HepG2 (cell line): ENCODE data around the gene CEBPB. TPM values are rescaled to one million over a fixed set of nuclear protein-coding genes. Genes with fewer than 3 reads are reported as not detected.

Experiments
- GMEB1 ChIP-seq: sonication (generic); formaldehyde crosslinking; IDR thresholded peaks from 2 replicates; pipeline ENCODE4 v1.5.1; 2020; ENCODE audit warnings: missing genetic modification reagents, mild to moderate bottlenecking, borderline replicate concordance
- HMG20A ChIP-seq: IDR thresholded peaks from 2 replicates; pipeline ENCODE4 v1.6.1; 2016; ENCODE audit warnings: borderline replicate concordance
- HMGXB4 ChIP-seq, 2 experiments: sonication (generic) in 1 of 2; formaldehyde crosslinking in 1 of 2; IDR thresholded peaks; 2 replicates each; pipeline versions ENCODE4 v1.4.0 to v1.6.1; 2018 to 2020; ENCODE audit warnings: missing genetic modification reagents in 2 of 2, borderline replicate concordance in 1 of 2, low read depth in 1 of 2, mild to moderate bottlenecking in 1 of 2, missing biosample characterization in 1 of 2
- HOXD1 ChIP-seq: sonication (generic); formaldehyde crosslinking; IDR thresholded peaks from 2 replicates; pipeline ENCODE4 v1.5.0; 2020; ENCODE audit warnings: missing genetic modification reagents
- NR2F1 ChIP-seq, 2 experiments: fragments of 450-650 bp in 1 of 2; formaldehyde crosslinking in 1 of 2; IDR thresholded peaks; 2 replicates each; pipeline versions ENCODE4 v1.5.0 to v1.6.1; 2016 to 2020; ENCODE audit warnings: mild to moderate bottlenecking in 1 of 2, missing compliant biosample characterization in 1 of 2, missing genetic modification reagents in 1 of 2, moderate library complexity in 1 of 2
- ZBTB44 ChIP-seq: sonication (generic); formaldehyde crosslinking; IDR thresholded peaks from 2 replicates; pipeline ENCODE4 v1.4.0; 2020; ENCODE audit warnings: missing genetic modification reagents
- ZFP62 ChIP-seq: sonication (generic); formaldehyde crosslinking; IDR thresholded peaks from 2 replicates; pipeline ENCODE4 v1.4.0; 2020; ENCODE audit warnings: missing genetic modification reagents
- ZNF205 ChIP-seq: IDR thresholded peaks from 2 replicates; pipeline ENCODE4 v1.6.1; 2018; ENCODE audit warnings: missing biosample characterization, missing genetic modification reagents
- ZNF281 ChIP-seq: sonication (generic); formaldehyde crosslinking; IDR thresholded peaks from 2 replicates; pipeline ENCODE4 v1.4.0; 2020; ENCODE audit warnings: missing genetic modification reagents, borderline replicate concordance
- ZNF639 ChIP-seq: conservative IDR thresholded peaks from 2 replicates; pipeline ENCODE4 v1.6.1; 2018; ENCODE audit warnings: missing genetic modification reagents
- ZNF772 ChIP-seq: sonication (generic); formaldehyde crosslinking; IDR thresholded peaks from 2 replicates; pipeline ENCODE4 v1.5.0; 2020; ENCODE audit warnings: mild to moderate bottlenecking, missing genetic modification reagents
- ZNF800 ChIP-seq: sonication (generic); formaldehyde crosslinking; IDR thresholded peaks from 2 replicates; pipeline ENCODE4 v1.4.0; 2020; ENCODE audit warnings: missing genetic modification reagents
- polyA plus RNA-seq, 8 experiments: library from polyadenylated mRNA; depleted of rRNA in 3 of 8; stranded (reverse) in 7 of 8; unstranded in 1 of 8; fragments of >200 nt; fragmentation: Illumina TruSeq in 4 of 8; extraction: Trizol in 4 of 8; gene quantifications; 2 replicates each; pipeline versions ENCODE4 v1.2.1 to v1.2.3, GENCODE V29; 2011 to 2016; ENCODE audit warnings: low read depth in 4 of 8, missing spikeins in 1 of 8, mixed read lengths in 1 of 8; ENCODE audit not compliant: insufficient read depth in 1 of 8
- total RNA-seq, 5 experiments: library from RNA; depleted of rRNA; stranded (reverse); fragments of >200 nt; fragmentation: Illumina TruSeq; extraction: Trizol; gene quantifications; 2 replicates each; pipeline ENCODE4 v1.2.3, GENCODE V29; 2016; ENCODE audit warnings: low read depth in 1 of 5

The CEBPB gene
- total and polyA plus RNA-seq, 2 of the 13 experiments (the other 11 are each of a cell fraction or from before 2014, with no cell fraction given), result 18.5 to 28.2 TPM

GRCh38 chr20:50191065-50191543 is 474 bp downstream of the CEBPB start (continued):
- 0 out of 2 replicates have a peak, but pooled peaks have one; percentile 8 for TF ChIP-seq HMG20A (CRISPR knock-in tag)
- TF ChIP-seq HOXD1 (CRISPR knock-in tag), result no peak
- no peak for TF ChIP-seq ZNF800 (CRISPR knock-in tag)
- TF ChIP-seq ZBTB44 (CRISPR knock-in tag), result no peak
- no peak for TF ChIP-seq NR2F1 (CRISPR knock-in tag; IDR thresholded peaks at IDR 0.05)
- no peak; the same call in 1 of the 2 replicates for TF ChIP-seq ZNF205 (CRISPR knock-in tag)
- TF ChIP-seq ZNF281 (CRISPR knock-in tag), result no peak
- no peak for TF ChIP-seq GMEB1 (CRISPR knock-in tag)
- no peak; a peak in 1 of 4 replicates for TF ChIP-seq HMGXB4 (CRISPR knock-in tag; IDR thresholded peaks at IDR 0.05; ENCODE audit: borderline replicate concordance in 1 of 2, low read depth in 1 of 2)
- TF ChIP-seq ZFP62 (CRISPR knock-in tag), result no peak
- no peak for TF ChIP-seq ZNF772 (CRISPR knock-in tag)
- TF ChIP-seq ZNF639 (CRISPR knock-in tag), result no peak
